IMR-90 (cell line): Measurements from ENCODE around the gene C3. TPM values are rescaled to one million over a fixed set of nuclear protein-coding genes. Genes with fewer than 3 reads are reported as not detected.

Source experiments
- ATAC-seq: fragments of 200-7000 bp; cut with Tn5 transposase; 2 replicates; pipeline ENCODE4 v1.9.1; 2020; ENCODE audit warnings: low read depth, mild to moderate bottlenecking, moderate library complexity
- BruUV-seq: library from RNA; stranded (reverse); fragments of 400-500 nt; replicated peaks from 2 replicates; lab custom pipeline; 2021; lab: Mats Ljungman, UMichigan
- CTCF ChIA-PET: fragments of 300-600 bp; formaldehyde crosslinking; extraction: SDS; loops from one replicate; lab custom pipeline; 2021; ENCODE audit warnings: antibody characterized with exemption; lab: Yijun Ruan, JAX
- POLR2A ChIA-PET: fragments of 300-600 bp; sonication (Branson Sonifier 250); formaldehyde crosslinking; loops from one replicate; lab custom pipeline; 2022; ENCODE audit warnings: antibody characterized with exemption; ENCODE audit not compliant: unreplicated experiment; lab: Charles Lee
- DNase-seq: peaks from one replicate; pipeline ENCODE4 v3.0.0; 2013
- H2AFZ ChIP-seq: replicated peaks from 2 replicates; pipeline ENCODE3; 2013; ENCODE audit warnings: low read length, mild to moderate bottlenecking; ENCODE audit not compliant: poor library complexity
- H2AK5ac ChIP-seq: 2 replicates; pipeline ENCODE4 v1.6.1; 2013; ENCODE audit warnings: low read depth, low read length, inconsistent platforms
- H2AK9ac ChIP-seq: replicated peaks from 2 replicates; pipeline ENCODE3; 2013; ENCODE audit warnings: mild to moderate bottlenecking, low read depth, low read length, moderate library complexity; ENCODE audit not compliant: poor library complexity
- H2BK120ac ChIP-seq: 2 replicates; pipeline ENCODE4 v1.6.1; 2013; ENCODE audit warnings: low read depth, low read length, inconsistent platforms
- H2BK15ac ChIP-seq: 3 replicates; pipeline ENCODE4 v1.6.1; 2013; ENCODE audit warnings: low read depth, low read length, inconsistent platforms
- H2BK20ac ChIP-seq: 2 replicates; pipeline ENCODE4 v1.6.1; 2013; ENCODE audit warnings: low read depth, mild to moderate bottlenecking, inconsistent platforms, low read length, moderate library complexity
- H2BK5ac ChIP-seq: 2 replicates; pipeline ENCODE4 v1.6.1; 2013; ENCODE audit warnings: mild to moderate bottlenecking, low read depth, low read length, inconsistent platforms; ENCODE audit not compliant: poor library complexity, severe bottlenecking
- H3K14ac ChIP-seq: replicated peaks from 2 replicates; pipeline ENCODE4 v1.6.1; 2013; ENCODE audit warnings: low read depth, low read length, inconsistent platforms
- H3K18ac ChIP-seq: 2 replicates; pipeline ENCODE4 v1.6.1; 2013; ENCODE audit warnings: low read depth, low read length, control low read depth
- H3K23ac ChIP-seq: 2 replicates; pipeline ENCODE4 v1.6.1; 2013; ENCODE audit warnings: low read depth, low read length, inconsistent platforms
- H3K27ac ChIP-seq: 2 replicates; pipeline ENCODE4 v1.5.1; 2013; ENCODE audit warnings: mild to moderate bottlenecking, control low read depth, low read length; ENCODE audit not compliant: insufficient read depth
- H3K27me3 ChIP-seq: 2 replicates; pipeline ENCODE4 v1.6.1; 2013; ENCODE audit warnings: low read length; ENCODE audit not compliant: control insufficient read depth, insufficient read depth
- H3K36me3 ChIP-seq: 2 replicates; pipeline ENCODE4 v1.6.1; 2013; ENCODE audit warnings: low read length, mixed read lengths; ENCODE audit not compliant: control insufficient read depth, insufficient read depth
- H3K4ac ChIP-seq: 2 replicates; pipeline ENCODE4 v1.6.1; 2013; ENCODE audit warnings: low read depth, low read length, inconsistent platforms
- H3K4me1 ChIP-seq: 2 replicates; pipeline ENCODE4 v1.6.1; 2013; ENCODE audit warnings: low read length, mixed read lengths; ENCODE audit not compliant: control insufficient read depth, insufficient read depth
- H3K4me2 ChIP-seq: 2 replicates; pipeline ENCODE4 v1.6.1; 2013; ENCODE audit warnings: low read depth, mild to moderate bottlenecking, control low read depth, low read length, moderate library complexity
- H3K4me3 ChIP-seq: 2 replicates; pipeline ENCODE4 v1.5.1; 2013; ENCODE audit warnings: low read depth, mild to moderate bottlenecking, control low read depth, low read length, moderate library complexity; ENCODE audit not compliant: insufficient read depth
- H3K56ac ChIP-seq: 2 replicates; pipeline ENCODE4 v1.6.1; 2013; ENCODE audit warnings: low read length, inconsistent platforms; ENCODE audit not compliant: insufficient read depth; ENCODE audit errors: extremely low read depth
- H3K79me1 ChIP-seq, 2 experiments: 2 replicates each; pipeline ENCODE4 v1.6.1; 2013; ENCODE audit warnings: low read length in 2 of 2, inconsistent platforms in 1 of 2, low read depth in 1 of 2
- H3K9ac ChIP-seq: 2 replicates; pipeline ENCODE4 v1.6.1; 2013; ENCODE audit warnings: low read depth, low read length, control low read depth
- H3K9me1 ChIP-seq: 2 replicates; pipeline ENCODE4 v1.6.1; 2013; ENCODE audit warnings: low read length, inconsistent platforms; ENCODE audit not compliant: insufficient read depth
- H3K9me3 ChIP-seq: 2 replicates; pipeline ENCODE4 v1.6.1; 2013; ENCODE audit warnings: low read length; ENCODE audit not compliant: control insufficient read depth, insufficient read depth
- H4K20me1 ChIP-seq: 2 replicates; pipeline ENCODE4 v1.6.1; 2013; ENCODE audit warnings: low read length, inconsistent platforms; ENCODE audit not compliant: insufficient read depth
- H4K5ac ChIP-seq: 2 replicates; pipeline ENCODE4 v1.6.1; 2013; ENCODE audit warnings: mild to moderate bottlenecking, low read depth, low read length, control low read depth
- H4K8ac ChIP-seq, 2 experiments: 2 replicates each; pipeline ENCODE4 v1.6.1; 2013; ENCODE audit warnings: low read depth in 2 of 2, low read length in 2 of 2, control low read depth in 1 of 2, inconsistent platforms in 1 of 2
- H4K91ac ChIP-seq: 2 replicates; pipeline ENCODE4 v1.6.1; 2013; ENCODE audit warnings: low read depth, low read length, inconsistent platforms; ENCODE audit not compliant: insufficient read depth
- FOS ChIP-seq: fragments of 150-350 bp; IDR thresholded peaks from 2 replicates; pipeline ENCODE4 v1.6.1; 2016; ENCODE audit warnings: low read depth, low read length
- NFE2L2 ChIP-seq: fragments of 150-350 bp; IDR thresholded peaks from 2 replicates; pipeline ENCODE4 v1.6.1; 2016; ENCODE audit warnings: low read depth, mild to moderate bottlenecking, low read length
- POLR2A ChIP-seq: IDR thresholded peaks from 2 replicates; pipeline ENCODE4 v1.6.1; 2012; ENCODE audit warnings: mild to moderate bottlenecking, low read depth, low read length
- RFX5 ChIP-seq: IDR thresholded peaks from 2 replicates; pipeline ENCODE4 v1.8.0; 2012; ENCODE audit warnings: low read depth, mild to moderate bottlenecking, low read length, moderate library complexity
- SMC3 ChIP-seq: fragments of 150-350 bp; IDR thresholded peaks from 2 replicates; pipeline ENCODE4 v1.6.1; 2016; ENCODE audit warnings: low read depth, mild to moderate bottlenecking, antibody characterized with exemption, low read length, moderate library complexity
- USF2 ChIP-seq: fragments of 150-350 bp; IDR thresholded peaks from 2 replicates; pipeline ENCODE4 v1.6.1; 2017; ENCODE audit warnings: mild to moderate bottlenecking, antibody characterized with exemption, low read length, low read depth
- WGBS, 2 experiments: methylation state at CpG; one replicate each; pipeline versions ENCODE4 v1.1.5 to v1.1.7; 2013; ENCODE audit warnings: missing lambda C conversion rate in 2 of 2; ENCODE audit not compliant: insufficient read length in 1 of 2; ENCODE audit errors: extremely low coverage in 2 of 2; 5-methylcytosine and 5-hydroxymethylcytosine counted together
- dilution Hi-C: fragments of 300-500 bp; cut with HindIII; formaldehyde crosslinking; loops from one replicate; pipeline ENCODE4 v1.14.3; 2018; ENCODE audit warnings: low sequenced_read_pairs; ENCODE audit not compliant: unreplicated experiment
- in situ Hi-C: fragments of 300-500 bp; cut with MboI; formaldehyde crosslinking; loops from 3 replicates; pipeline ENCODE4 v1.14.3; 2019; ENCODE audit warnings: low sequenced_read_pairs, inconsistent platforms, mixed read lengths
- intact Hi-C: fragments of 100-400 bp; cut with micrococcal nuclease; formaldehyde crosslinking; loops from 2 replicates; pipeline ENCODE4 v1.10.0; 2022
- polyA plus RNA-seq, 3 experiments: library from polyadenylated mRNA; depleted of rRNA; stranded (reverse); fragments of >200 nt; gene quantifications; 2 replicates each; pipeline ENCODE4 v1.2.3, GENCODE V29; 2012; ENCODE audit warnings: low replicate concordance in 1 of 3
- total RNA-seq: library from RNA; depleted of rRNA; stranded (reverse); fragments of >200 nt; gene quantifications from 2 replicates; pipeline ENCODE4 v1.2.3, GENCODE V29; 2012

The C3 gene
- total and polyA plus RNA-seq, 2 of the 4 experiments (the other 2 are of a cell fraction): 0.36 TPM; not detected in 1

GRCh38 chr19:6743066-6743465, 22.6 kb upstream of the C3 start:
- Histone ChIP-seq H2AK5ac (peak overlapping the region; percentile 76), H3K14ac (no peak overlapping the region; the same call in 1 of the 2 replicates), H2BK20ac (no peak overlapping the region), H4K20me1 (0 out of 2 replicates have a peak, but pooled peaks cover 4% of the 10 kb centered on the region), H3K18ac (peak overlapping the region; percentile 14; the same call in 1 of the 2 replicates), H2AFZ (no peak overlapping the region), H2BK120ac (0 out of 2 replicates have a peak overlapping the region, but pooled peaks have one; percentile 18), H3K36me3 (peaks cover 34% of the 10 kb centered on the region), H4K91ac (no peak overlapping the region; the same call in none of the 2 replicates), H3K56ac (no peak overlapping the region), H3K27ac (peak overlapping the region; percentile 85; the same call in 1 of the 2 replicates), H3K9ac (no peak overlapping the region; the same call in 1 of the 2 replicates), H3K79me1 (peaks cover 17 to 58% of the 10 kb centered on the region in 2 experiments), H3K27me3 (no peaks in the 10 kb centered on the region), H3K23ac (peak overlapping the region; percentile 11), H2BK15ac (no peak overlapping the region; the same call in 2 of the 3 replicates), H3K4me2 (no peak overlapping the region), H3K4ac (peak overlapping the region; percentile 93), H4K8ac (peak overlapping the region; percentile 6 to 17; a peak in 1 of 4 replicates), H3K9me1 (peaks cover 3% of the 10 kb centered on the region; the same call in 1 of the 2 replicates), H3K9me3 (no peaks in the 10 kb centered on the region), H2BK5ac (peak overlapping the region; percentile 55), H4K5ac (no peak overlapping the region), H2AK9ac (no peak overlapping the region), H3K4me1 (peaks cover 37% of the 10 kb centered on the region), H3K4me3 (no peak overlapping the region)
- no peak for DNase-seq
- TF ChIP-seq FOS: no peak
- no peak for TF ChIP-seq RFX5
- no peak for TF ChIP-seq SMC3
- TF ChIP-seq POLR2A: no peak
- TF ChIP-seq NFE2L2: no peak
- no peak for TF ChIP-seq USF2
- WGBS, 2 experiments: 52% methylated on average over 3 of the region's 7 CpGs; no CpG with 5 or more reads in 1 of the 2 experiments
- ChIA-PET CTCF (no interaction called here), POLR2A (no interaction called here)
- no TSS peak for BruUV-seq
- in situ Hi-C loops: no loop called here
- dilution Hi-C loops: no loop called here
- intact Hi-C loops: no loop called here
- ATAC-seq: no peak
